Cardiac fibroblast (primary cell): Measurements from ENCODE around the gene PRKN.

Source experiments
- DNase-seq, 2 donors: peaks; one replicate each; pipeline versions ENCODE4 v3.0.0 to v3.0.0-alpha.2; 2010; ENCODE audit warnings: low read depth in 2 of 2
- H3K4me3 ChIP-seq, 2 donors: replicated peaks in 1 of 2; 1 replicate in 1 of 2; 2 replicates in 1 of 2; pipeline ENCODE4 v1.5.1; 2011; ENCODE audit warnings: low read depth in 2 of 2, low read length in 2 of 2, mild to moderate bottlenecking in 2 of 2, moderate library complexity in 1 of 2
- TF ChIP-seq, protein P1 (sequence below): IDR thresholded peaks from one replicate; pipeline ENCODE4 v1.5.1; 2011; ENCODE audit warnings: low read depth, mild to moderate bottlenecking, low read length, inconsistent platforms

PRKN gene

DNA sequence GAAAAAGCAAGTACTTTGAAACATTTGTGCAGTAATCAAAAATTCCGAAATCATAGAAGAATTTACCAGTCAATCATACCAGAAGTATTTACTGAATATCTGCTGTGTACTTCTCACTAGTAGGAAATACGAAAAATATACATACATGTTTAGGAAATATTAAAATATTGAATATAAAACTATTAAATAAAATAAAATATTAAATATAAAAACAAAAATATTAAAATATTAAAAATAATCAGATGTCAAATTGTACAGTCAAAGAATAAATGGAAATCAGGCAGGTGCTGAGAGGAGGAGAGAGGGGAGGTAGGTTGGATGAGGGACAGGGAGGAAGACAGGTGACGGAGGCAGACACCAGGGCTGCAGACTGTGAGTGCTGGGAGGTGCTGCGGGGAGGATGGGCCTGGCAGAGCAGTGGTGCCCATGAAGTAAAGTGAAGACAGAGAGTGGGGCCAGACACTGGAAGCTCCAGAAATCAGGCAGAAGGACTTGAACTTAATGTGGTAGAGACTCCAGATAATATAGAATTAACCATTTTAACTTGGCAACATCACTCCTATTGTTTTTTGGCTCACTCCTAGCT is 55.9 kb downstream of the PRKN start:
- TF ChIP-seq, protein P1, sequence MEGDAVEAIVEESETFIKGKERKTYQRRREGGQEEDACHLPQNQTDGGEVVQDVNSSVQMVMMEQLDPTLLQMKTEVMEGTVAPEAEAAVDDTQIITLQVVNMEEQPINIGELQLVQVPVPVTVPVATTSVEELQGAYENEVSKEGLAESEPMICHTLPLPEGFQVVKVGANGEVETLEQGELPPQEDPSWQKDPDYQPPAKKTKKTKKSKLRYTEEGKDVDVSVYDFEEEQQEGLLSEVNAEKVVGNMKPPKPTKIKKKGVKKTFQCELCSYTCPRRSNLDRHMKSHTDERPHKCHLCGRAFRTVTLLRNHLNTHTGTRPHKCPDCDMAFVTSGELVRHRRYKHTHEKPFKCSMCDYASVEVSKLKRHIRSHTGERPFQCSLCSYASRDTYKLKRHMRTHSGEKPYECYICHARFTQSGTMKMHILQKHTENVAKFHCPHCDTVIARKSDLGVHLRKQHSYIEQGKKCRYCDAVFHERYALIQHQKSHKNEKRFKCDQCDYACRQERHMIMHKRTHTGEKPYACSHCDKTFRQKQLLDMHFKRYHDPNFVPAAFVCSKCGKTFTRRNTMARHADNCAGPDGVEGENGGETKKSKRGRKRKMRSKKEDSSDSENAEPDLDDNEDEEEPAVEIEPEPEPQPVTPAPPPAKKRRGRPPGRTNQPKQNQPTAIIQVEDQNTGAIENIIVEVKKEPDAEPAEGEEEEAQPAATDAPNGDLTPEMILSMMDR: no peak

DNA sequence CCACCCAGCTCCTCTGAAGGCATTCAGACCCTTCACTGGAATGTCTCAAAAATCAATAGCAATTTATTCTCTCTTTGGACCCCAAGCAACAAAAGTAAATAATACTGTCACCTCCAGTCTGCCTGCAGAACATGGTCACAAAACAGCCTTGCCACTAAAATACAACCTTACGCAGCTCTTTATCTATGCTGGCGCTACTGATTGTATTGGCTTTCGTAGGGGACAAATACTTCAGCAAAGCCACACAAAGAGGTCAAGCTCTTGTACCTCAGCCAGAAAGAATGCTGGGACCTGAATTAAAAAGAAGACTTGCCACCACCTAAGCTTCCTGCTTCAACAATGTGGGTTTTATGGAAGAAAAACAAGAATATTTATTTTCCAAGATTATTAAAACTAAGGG is 57.2 kb downstream of the PRKN start:
- no peak overlapping the region for H3K4me3 ChIP-seq
- no peak for DNase-seq
- TF ChIP-seq, protein P1: no peak

More for the DNA sequence above, 55.9 kb downstream of the PRKN start:
- no peak overlapping the region for H3K4me3 ChIP-seq
- DNase-seq: no peak

DNA sequence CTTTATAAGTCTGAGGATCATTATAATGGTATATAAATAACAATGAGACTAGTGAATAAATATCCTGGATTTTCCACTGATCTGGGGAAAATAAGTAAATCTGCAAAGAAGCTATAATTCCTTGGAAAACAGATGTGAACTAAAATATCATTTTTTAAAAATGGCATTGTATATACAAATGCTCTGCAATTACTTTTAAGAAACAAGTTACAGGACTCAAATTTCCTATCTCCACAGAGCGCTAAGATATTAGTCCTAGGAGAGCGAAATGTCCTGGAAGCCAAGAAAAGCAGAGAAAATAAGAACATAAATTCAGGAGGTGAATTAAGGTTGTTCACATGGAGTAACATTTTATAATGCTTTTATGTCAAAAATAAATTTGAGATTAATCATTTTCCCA is 61.3 kb downstream of the PRKN start:
- TF ChIP-seq, protein P1: no peak

DNA sequence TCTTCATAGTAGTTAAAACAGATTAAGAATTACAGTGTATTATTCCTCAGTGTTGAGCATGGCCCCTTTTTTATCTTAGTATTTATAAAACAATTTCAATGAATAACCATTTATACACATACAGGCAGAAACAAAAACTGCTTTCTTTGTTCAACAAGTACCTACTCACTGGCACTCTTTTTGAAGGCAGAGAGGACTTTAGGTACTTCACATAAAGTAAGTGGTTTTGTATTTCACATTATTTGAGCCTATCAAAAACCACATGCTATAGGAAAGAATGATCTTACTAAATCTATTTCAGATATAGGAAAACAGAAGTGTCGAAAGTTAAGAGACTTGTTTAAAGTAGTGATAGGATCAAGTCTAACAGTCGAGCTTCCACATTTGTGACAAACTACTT is 73.8 kb downstream of the PRKN start:
- no peak overlapping the region for H3K4me3 ChIP-seq
- DNase-seq: no peak
- TF ChIP-seq, protein P1: no peak

More for the DNA sequence above, 61.3 kb downstream of the PRKN start:
- no peak overlapping the region for H3K4me3 ChIP-seq
- DNase-seq: no peak

DNA sequence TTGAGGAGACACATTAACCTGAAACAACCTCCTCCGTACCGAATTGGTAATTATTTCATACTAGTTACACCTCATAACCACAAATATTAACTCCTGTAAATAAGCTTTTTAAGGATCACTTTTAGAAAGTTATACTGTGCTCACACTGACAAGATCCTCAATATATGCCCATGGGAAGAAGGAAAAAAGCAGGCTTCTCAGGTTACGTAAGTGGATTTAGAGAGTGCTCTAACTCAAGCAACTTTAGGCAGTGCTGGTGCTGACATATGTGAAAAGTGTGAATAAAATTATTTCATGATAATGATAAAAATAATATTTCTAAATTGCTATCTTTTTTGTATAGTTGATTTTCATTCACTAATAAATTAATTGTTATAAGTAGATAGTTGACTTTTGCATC is 76.1 kb downstream of the PRKN start:
- TF ChIP-seq, protein P1: no peak
- DNase-seq: no peak

DNA sequence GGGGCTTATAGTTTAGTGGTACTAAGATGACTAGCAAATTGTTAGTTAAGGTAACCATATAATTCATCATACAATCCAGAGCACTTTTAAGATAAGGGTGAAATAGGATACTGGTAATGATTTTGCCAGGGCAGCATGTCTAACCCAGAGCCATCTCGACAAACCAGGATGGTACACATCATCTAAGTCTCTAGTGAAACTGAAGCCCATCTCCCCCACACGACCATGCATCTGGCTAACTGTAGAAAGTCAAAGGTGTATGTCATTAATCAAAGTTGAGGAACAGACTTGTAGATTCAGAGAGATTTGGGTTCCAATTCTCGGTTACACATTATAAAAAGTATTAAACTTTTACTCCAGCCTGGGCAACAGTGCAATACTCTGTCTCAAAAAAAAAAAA is 78.3 kb downstream of the PRKN start:
- no peak overlapping the region for H3K4me3 ChIP-seq
- TF ChIP-seq, protein P1: no peak
- no peak for DNase-seq

More for the DNA sequence above, 76.1 kb downstream of the PRKN start:
- H3K4me3 ChIP-seq: no peak overlapping the region

DNA sequence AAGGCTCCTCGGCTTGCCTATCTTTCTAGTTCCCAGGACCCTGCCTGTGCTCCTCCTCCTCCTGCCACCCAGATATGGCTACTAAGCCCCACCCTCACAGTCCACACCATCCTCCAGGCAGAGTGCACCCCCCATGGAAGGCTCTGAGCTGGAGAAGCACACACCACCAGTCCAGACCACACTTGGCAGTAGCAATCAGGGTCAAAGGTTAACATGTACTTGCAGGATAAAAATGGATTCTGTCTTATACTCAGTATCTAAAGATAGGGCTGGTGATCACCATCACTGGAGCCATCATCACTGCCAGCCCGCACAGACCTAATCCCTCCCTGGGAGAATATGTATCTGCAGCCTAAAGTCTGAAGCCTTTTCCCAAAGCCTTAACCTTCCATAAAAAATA is 83.4 kb downstream of the PRKN start:
- DNase-seq: no peak
- H3K4me3 ChIP-seq: no peak overlapping the region
- TF ChIP-seq, protein P1: no peak
